ENCODE data around the gene AGAP3.

GRCh38 chr7:151089893-151090730, 3.8 kb downstream of the AGAP3 start:
- TF ChIP-seq POLR2A (IDR thresholded peaks at IDR 0.05; ENCODE audit: low read depth, low read length) (no peak), TAF1 (IDR thresholded peaks at IDR 0.05; ENCODE audit: low read depth, low read length) (no peak), POLR2AphosphoS5 (IDR thresholded peaks at IDR 0.05; ENCODE audit: low read depth, low read length) (no peak), POU2F2 (IDR thresholded peaks at IDR 0.05; ENCODE audit: low read depth, low read length) (no peak), PAX5 (IDR thresholded peaks at IDR 0.05; ENCODE audit: insufficient read depth, low read length, severe bottlenecking) (no peak)

All from GM12891 (cell line).